B cell (primary cell): ENCODE data around the gene UNC5B. TPM values are rescaled to one million over a fixed set of nuclear protein-coding genes. Genes with fewer than 3 reads are reported as not detected.

Experiments used
- ATAC-seq: fragments of 200-7000 bp; cut with Tn5 transposase; one replicate; pipeline ENCODE4 v1.10.0; 2021; ENCODE audit warnings: low read depth, mild to moderate bottlenecking, moderate number of reproducible peaks, moderate library complexity
- CTCF ChIA-PET: fragments of 350-600 bp; sonication (Branson Sonifier 250); formaldehyde crosslinking; loops from one replicate; lab custom pipeline; 2021; ENCODE audit warnings: antibody characterized with exemption, inconsistent platforms; lab: Charles Lee
- POLR2A ChIA-PET: fragments of 350-600 bp; sonication (Branson Sonifier 250); formaldehyde crosslinking; loops from one replicate; lab custom pipeline; 2021; ENCODE audit warnings: antibody characterized with exemption; lab: Charles Lee
- DNase-seq: peaks from one replicate; pipeline ENCODE4 v3.0.0; 2013
- H2AFZ ChIP-seq: 2 replicates; pipeline ENCODE4 v1.6.1; 2012; ENCODE audit warnings: mild to moderate bottlenecking, low read depth, low read length; ENCODE audit not compliant: insufficient read depth, poor library complexity, severe bottlenecking
- H3K27ac ChIP-seq, 2 donors: 1 replicate in 1 of 2; 2 replicates in 1 of 2; pipeline ENCODE4 v1.5.1; 2012 to 2013; ENCODE audit warnings: low read length in 2 of 2, mild to moderate bottlenecking in 2 of 2, moderate library complexity in 1 of 2
- H3K27me3 ChIP-seq, 4 experiments: fragments of 200-600 bp in 1 of 4; sonication (generic) in 1 of 4; replicated peaks in 1 of 4; 1 replicate in 2 of 4; 2 replicates in 2 of 4; pipeline versions ENCODE4 v1.6.1 to v1.7.0; 2013 to 2016; ENCODE audit warnings: low read length in 3 of 4, mild to moderate bottlenecking in 2 of 4, mixed read lengths in 1 of 4, moderate library complexity in 1 of 4; ENCODE audit not compliant: insufficient read depth in 4 of 4, control insufficient read depth in 3 of 4; ENCODE audit errors: control extremely low read depth in 1 of 4
- H3K36me3 ChIP-seq, 2 experiments: replicated peaks in 1 of 2; 1 replicate in 1 of 2; 2 replicates in 1 of 2; pipeline versions ENCODE4 v1.6.1 to v1.7.1; 2013; ENCODE audit warnings: low read length in 1 of 2; ENCODE audit not compliant: insufficient read depth in 2 of 2, control insufficient read depth in 1 of 2; ENCODE audit errors: control extremely low read depth in 1 of 2, extremely low read depth in 1 of 2
- H3K4me1 ChIP-seq, 2 donors: fragments of 200-600 bp in 1 of 2; sonication (generic) in 1 of 2; 1 replicate in 1 of 2; 2 replicates in 1 of 2; pipeline versions ENCODE4 v1.5.1 to v1.6.1; 2013 to 2017; ENCODE audit warnings: low read length in 2 of 2; ENCODE audit not compliant: control insufficient read depth in 2 of 2, insufficient read depth in 2 of 2
- H3K4me2 ChIP-seq: replicated peaks from 2 replicates; pipeline ENCODE3; 2012; ENCODE audit warnings: mild to moderate bottlenecking, low read depth, low read length; ENCODE audit not compliant: poor library complexity, severe bottlenecking
- H3K4me3 ChIP-seq, 5 experiments: fragments of 200-600 bp in 1 of 5; sonication (generic) in 1 of 5; 1 replicate in 3 of 5; 2 replicates in 2 of 5; pipeline versions ENCODE4 v1.5.1 to v1.7.0; 2011 to 2016; ENCODE audit warnings: low read length in 4 of 5, mild to moderate bottlenecking in 4 of 5, low read depth in 2 of 5, control low read depth in 1 of 5, moderate library complexity in 1 of 5; ENCODE audit not compliant: insufficient read depth in 1 of 5; ENCODE audit errors: control extremely low read depth in 1 of 5, extremely low read depth in 1 of 5
- H3K79me2 ChIP-seq: fragments of 200-600 bp; sonication (generic); one replicate; pipeline ENCODE4 v1.6.0; 2016; ENCODE audit warnings: low read length; ENCODE audit not compliant: control insufficient read depth, insufficient read depth
- H3K9ac ChIP-seq: fragments of 200-600 bp; sonication (generic); 2 replicates; pipeline ENCODE4 v1.6.1; 2017; ENCODE audit warnings: mild to moderate bottlenecking, low read length, moderate library complexity
- H3K9me3 ChIP-seq, 3 donors: one replicate each; pipeline versions ENCODE4 v1.6.1 to v1.7.1; 2013; ENCODE audit warnings: low read length in 2 of 3; ENCODE audit not compliant: control insufficient read depth in 2 of 3, insufficient read depth in 1 of 3; ENCODE audit errors: control extremely low read depth in 1 of 3
- H4K20me1 ChIP-seq: 2 replicates; pipeline ENCODE4 v1.6.0; 2012; ENCODE audit warnings: mild to moderate bottlenecking, low read length; ENCODE audit not compliant: insufficient read depth, control insufficient read depth, poor library complexity, severe bottlenecking
- H3K27ac Mint-ChIP-seq: one replicate; pipeline ENCODE4 v1.8.0; 2021; ENCODE audit warnings: mixed read lengths
- H3K27me3 Mint-ChIP-seq: one replicate; pipeline ENCODE4 v1.8.0; 2021; ENCODE audit warnings: mixed read lengths
- H3K4me1 Mint-ChIP-seq: one replicate; pipeline ENCODE4 v1.8.0; 2021; ENCODE audit warnings: mixed read lengths
- H3K4me3 Mint-ChIP-seq: one replicate; pipeline ENCODE4 v1.8.0; 2021; ENCODE audit warnings: mixed read lengths
- H3K9me3 Mint-ChIP-seq: one replicate; pipeline ENCODE4 v1.8.0; 2022; ENCODE audit warnings: mixed read lengths; ENCODE audit not compliant: insufficient read depth
- EZH2 ChIP-seq: IDR thresholded peaks from 2 replicates; pipeline ENCODE4 v1.6.1; 2012; ENCODE audit warnings: borderline replicate concordance, low read depth, mild to moderate bottlenecking, moderate library complexity, low read length; ENCODE audit not compliant: insufficient read depth, poor library complexity, severe bottlenecking
- WGBS: methylation state at CpG from one replicate; pipeline ENCODE4 v1.1.5; 2013; ENCODE audit warnings: missing lambda C conversion rate; ENCODE audit not compliant: insufficient coverage; 5-methylcytosine and 5-hydroxymethylcytosine counted together
- intact Hi-C: fragments of 100-400 bp; cut with micrococcal nuclease; formaldehyde crosslinking; loops from one replicate; pipeline ENCODE4 v1.10.0; 2022
- polyA plus RNA-seq: library from polyadenylated mRNA; depleted of rRNA; stranded (reverse); fragments of >200 nt; gene quantifications from 2 replicates; pipeline ENCODE4 v1.2.3, GENCODE V29; 2012
- total RNA-seq, 2 donors: library from RNA; stranded (reverse); fragments of 120-200 nt in 1 of 2; gene quantifications; 1 replicate in 1 of 2; 2 replicates in 1 of 2; pipeline versions ENCODE4 v1.2.3 to v1.2.4, GENCODE V29; 2013 to 2022
- TF ChIP-seq, protein P1 (sequence below): fragments of 200-600 bp; IDR thresholded peaks from one replicate; pipeline ENCODE4 v1.8.0; 2022; ENCODE audit warnings: antibody characterized with exemption, mild to moderate bottlenecking

Gene UNC5B
- total and polyA plus RNA-seq, 2 donors (not counting 1 experiment from before 2014, with no cell fraction given), result not detected

- Histone ChIP-seq H3K9me3 (no peaks in the 10 kb centered on the region), H3K27ac (no peak overlapping the region), H3K4me2 (no peak overlapping the region), H3K4me1 (peaks cover 14 to 17% of the 10 kb centered on the region in 2 donors), H2AFZ (no peak overlapping the region), H3K9ac (no peak overlapping the region), H4K20me1 (peaks cover 8% of the 10 kb centered on the region), H3K36me3 (peaks cover 0 to 11% of the 10 kb centered on the region in 2 experiments), H3K27me3 (no peaks in the 10 kb centered on the region), H3K79me2 (peaks cover 5% of the 10 kb centered on the region), H3K4me3 (no peak overlapping the region)
- WGBS, result 92% methylated on average over 3 of the region's 4 CpGs
- no peaks in the 10 kb centered on the region for H3K9me3 Mint-ChIP-seq
- DNase-seq (no peak), ATAC-seq (no peak)
- H3K4me3 Mint-ChIP-seq, result no peak overlapping the region
- CTCF ChIA-PET, result interaction anchor here (1.6 to 9.8 kb wide), 2 partner anchors 11 to 17 kb away, joined by 3 to 40 read pairs; no protein-coding TSS in a partner anchor
- intact Hi-C loops, result no loop called here
- TF ChIP-seq, protein P1, sequence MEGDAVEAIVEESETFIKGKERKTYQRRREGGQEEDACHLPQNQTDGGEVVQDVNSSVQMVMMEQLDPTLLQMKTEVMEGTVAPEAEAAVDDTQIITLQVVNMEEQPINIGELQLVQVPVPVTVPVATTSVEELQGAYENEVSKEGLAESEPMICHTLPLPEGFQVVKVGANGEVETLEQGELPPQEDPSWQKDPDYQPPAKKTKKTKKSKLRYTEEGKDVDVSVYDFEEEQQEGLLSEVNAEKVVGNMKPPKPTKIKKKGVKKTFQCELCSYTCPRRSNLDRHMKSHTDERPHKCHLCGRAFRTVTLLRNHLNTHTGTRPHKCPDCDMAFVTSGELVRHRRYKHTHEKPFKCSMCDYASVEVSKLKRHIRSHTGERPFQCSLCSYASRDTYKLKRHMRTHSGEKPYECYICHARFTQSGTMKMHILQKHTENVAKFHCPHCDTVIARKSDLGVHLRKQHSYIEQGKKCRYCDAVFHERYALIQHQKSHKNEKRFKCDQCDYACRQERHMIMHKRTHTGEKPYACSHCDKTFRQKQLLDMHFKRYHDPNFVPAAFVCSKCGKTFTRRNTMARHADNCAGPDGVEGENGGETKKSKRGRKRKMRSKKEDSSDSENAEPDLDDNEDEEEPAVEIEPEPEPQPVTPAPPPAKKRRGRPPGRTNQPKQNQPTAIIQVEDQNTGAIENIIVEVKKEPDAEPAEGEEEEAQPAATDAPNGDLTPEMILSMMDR, result no peak
- no peak for TF ChIP-seq EZH2
- no peak overlapping the region for H3K27ac Mint-ChIP-seq
- POLR2A ChIA-PET, result interaction anchor here (0.6 kb wide), 1 partner anchor 907 kb away, joined by 3 read pairs; no protein-coding TSS in a partner anchor
- no peaks in the 10 kb centered on the region for H3K27me3 Mint-ChIP-seq
- peaks cover 21% of the 10 kb centered on the region for H3K4me1 Mint-ChIP-seq
Measured at GRCh38 chr10:71331736-71332135, 119.4 kb downstream of the UNC5B start.

DNA sequence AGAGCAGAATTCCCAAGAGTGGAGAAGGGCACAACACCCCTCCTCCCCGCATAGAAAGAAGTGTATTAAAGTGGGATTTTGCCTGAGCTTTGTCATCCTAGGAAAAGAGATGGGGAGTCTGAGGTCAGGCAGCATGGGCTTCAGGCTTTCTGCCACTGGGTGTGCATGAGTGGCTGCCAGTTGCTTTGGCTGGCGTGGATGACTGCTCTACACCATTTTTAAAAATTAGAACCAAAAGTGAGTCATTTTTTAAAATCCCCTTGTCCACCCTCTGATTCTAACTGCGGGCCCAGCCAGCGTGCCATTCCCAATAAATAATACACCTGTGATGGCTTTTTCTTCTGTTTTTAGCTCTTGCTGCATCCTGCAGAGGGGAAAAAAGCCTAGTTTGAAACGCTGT, 120.1 kb downstream of the UNC5B start:
- Mint-ChIP-seq H3K27ac (no peak overlapping the region), H3K4me3 (no peak overlapping the region), H3K9me3 (no peaks in the 10 kb centered on the region), H3K27me3 (no peaks in the 10 kb centered on the region), H3K4me1 (peaks cover 21% of the 10 kb centered on the region)
- POLR2A ChIA-PET, result no interaction called here
- Histone ChIP-seq H3K4me2 (no peak overlapping the region), H3K36me3 (peaks cover 0 to 11% of the 10 kb centered on the region in 2 experiments), H3K4me3 (no peak overlapping the region), H3K9ac (no peak overlapping the region), H3K27ac (no peak overlapping the region), H3K4me1 (peaks cover 14 to 17% of the 10 kb centered on the region in 2 donors), H3K79me2 (peaks cover 5% of the 10 kb centered on the region), H3K27me3 (no peaks in the 10 kb centered on the region), H2AFZ (no peak overlapping the region), H3K9me3 (no peaks in the 10 kb centered on the region), H4K20me1 (peaks cover 8% of the 10 kb centered on the region)
- 100% methylated on average over 4 of the region's 5 CpGs for WGBS
- DNase-seq, result no peak
- intact Hi-C loops, result no loop called here
- ATAC-seq, result no peak
- CTCF ChIA-PET, result interaction anchor here (1.1 to 9.8 kb wide), 3 partner anchors 18 to 126 kb away, joined by 3 to 40 read pairs (median 6); no protein-coding TSS in a partner anchor
- TF ChIP-seq, protein P1, result no peak
- TF ChIP-seq EZH2, result no peak
